Epithelial cell of esophagus (primary cell): ENCODE data around the gene WTIP.

Experiments
- DNase-seq: peaks from one replicate; pipeline ENCODE4 v3.0.0; 2010; ENCODE audit warnings: low read depth
- H3K4me3 ChIP-seq: 2 replicates; pipeline ENCODE4 v1.5.1; 2011; ENCODE audit warnings: mild to moderate bottlenecking, low read length, control low read depth
- CTCF ChIP-seq: IDR thresholded peaks from 2 replicates; pipeline ENCODE4 v1.5.1; 2011; ENCODE audit warnings: low read depth, mild to moderate bottlenecking, low read length, control low read depth, inconsistent platforms; ENCODE audit not compliant: insufficient read depth; ENCODE audit errors: missing control alignments

Gene WTIP

DNA sequence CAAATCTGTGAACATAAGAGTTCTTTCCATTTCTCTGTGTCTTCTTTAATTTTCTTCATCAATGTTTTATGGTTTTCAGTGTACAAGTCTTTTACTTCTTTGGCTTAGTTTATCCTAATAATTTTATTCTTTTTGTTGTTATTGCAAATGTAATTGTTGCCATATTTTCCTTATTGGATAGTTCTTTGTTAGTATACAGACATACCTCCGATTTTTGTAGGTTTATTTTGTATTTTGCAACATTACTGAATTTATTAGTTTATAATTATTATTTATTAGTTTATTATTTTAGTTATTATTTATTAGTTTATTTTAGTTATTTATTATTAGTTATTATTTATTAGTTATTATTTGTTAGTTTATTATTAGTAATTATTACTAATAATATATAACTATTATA, 43.4 kb downstream of the WTIP start:
- TF ChIP-seq CTCF: no peak
- H3K4me3 ChIP-seq: no peak overlapping the region

DNA sequence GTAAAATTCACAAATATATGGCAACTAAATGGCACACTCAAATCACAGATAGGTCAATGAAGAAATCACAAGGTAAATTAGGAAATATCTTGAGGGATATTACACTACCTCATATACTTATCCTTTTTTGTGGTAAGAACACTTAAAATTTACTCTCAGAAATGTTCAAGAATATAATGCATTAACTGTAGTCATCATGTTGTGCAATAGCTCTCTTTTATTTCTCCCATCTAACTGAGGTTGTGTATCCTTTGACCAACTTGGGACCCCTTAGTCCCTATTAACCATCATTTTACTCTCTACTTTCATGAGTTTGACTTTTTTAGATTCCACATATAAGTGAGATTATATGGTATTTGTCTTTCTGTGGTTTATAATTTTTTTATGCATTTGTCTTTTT, 52.6 kb downstream of the WTIP start:
- H3K4me3 ChIP-seq: no peak overlapping the region
- no peak for TF ChIP-seq CTCF
- no peak for DNase-seq

More for the DNA sequence above, 43.4 kb downstream of the WTIP start:
- DNase-seq: no peak

DNA sequence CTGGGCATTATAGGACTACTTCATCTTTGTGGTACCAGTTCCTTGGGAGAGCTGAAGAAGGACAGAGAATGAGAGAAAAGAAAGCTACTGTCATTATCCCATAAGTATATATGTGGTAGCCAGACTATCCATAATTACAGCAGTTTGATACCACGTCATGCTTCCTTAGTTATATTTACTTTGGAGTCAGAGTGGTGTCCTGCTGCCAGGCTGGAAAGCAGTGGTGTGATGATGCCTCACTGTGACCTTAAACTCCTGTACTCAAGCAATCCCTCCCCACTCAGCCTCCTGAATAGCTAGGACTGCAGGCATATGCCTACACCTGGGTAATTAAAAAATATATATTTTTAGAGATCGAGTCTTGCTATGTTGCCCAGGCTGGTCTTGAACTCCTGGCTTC, 57.8 kb downstream of the WTIP start:
- H3K4me3 ChIP-seq: no peak overlapping the region
- DNase-seq: no peak
- TF ChIP-seq CTCF: no peak

- TF ChIP-seq CTCF: no peak
- H3K4me3 ChIP-seq: no peak overlapping the region
- no peak for DNase-seq
Measured at GRCh38 chr19:34540811-34541557, 59.4 kb downstream of the WTIP start.

DNA sequence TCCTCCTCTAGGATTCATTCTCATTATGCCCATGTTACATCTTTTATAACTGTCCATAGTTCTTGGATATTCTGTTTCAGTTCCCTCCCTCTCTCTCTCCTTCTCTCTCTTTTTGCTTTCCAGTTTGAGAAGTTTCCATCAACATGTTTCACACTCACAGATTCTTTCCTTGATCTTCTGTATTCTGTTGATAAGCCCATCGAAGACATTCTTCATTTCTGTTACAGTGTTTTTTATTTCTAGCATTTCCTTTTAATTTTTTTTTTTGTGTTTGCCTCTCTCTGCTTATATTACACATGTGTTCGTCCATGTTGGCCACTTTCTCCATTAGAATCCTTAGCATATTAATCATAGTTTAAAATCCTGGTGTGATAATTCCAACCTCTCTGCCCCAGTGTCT, 68.3 kb downstream of the WTIP start:
- DNase-seq: no peak
- H3K4me3 ChIP-seq: no peak overlapping the region
- no peak for TF ChIP-seq CTCF

GRCh38 chr19:34555447-34555846, 73.9 kb downstream of the WTIP start:
- no peak overlapping the region for H3K4me3 ChIP-seq
- TF ChIP-seq CTCF: peak; percentile 34
- peak; percentile 8 for DNase-seq

DNA sequence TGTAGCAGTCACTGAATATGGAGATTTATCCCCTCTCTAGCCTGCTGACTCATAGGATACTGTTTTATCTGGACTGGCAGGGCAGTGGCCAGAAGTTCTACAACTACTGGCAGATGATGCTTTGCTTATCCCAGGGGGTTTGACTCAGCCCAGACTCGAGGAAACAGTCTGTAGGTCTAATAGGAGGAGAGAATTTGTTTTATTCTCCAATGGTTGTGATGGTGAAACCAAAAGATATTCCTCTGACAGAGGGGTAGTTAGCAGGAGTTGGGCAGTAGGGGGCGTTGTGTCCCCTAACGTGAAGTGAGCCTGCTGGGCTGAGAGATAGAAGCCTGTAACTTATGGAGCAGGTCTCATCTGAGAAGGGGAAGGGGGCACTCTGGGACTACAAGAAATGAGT, 74.9 kb downstream of the WTIP start:
- no peak for TF ChIP-seq CTCF
- no peak overlapping the region for H3K4me3 ChIP-seq
- no peak for DNase-seq
